DOHH2 (cell line): ENCODE results near the gene CDH4.
"Not testable (repeated sequence)": the region's sequence is repeated elsewhere in the genome, so short reads cannot be mapped to it uniquely, and the experiment has no call there.

Experiments used
- H3F3A ChIP-seq: fragments of 200-600 bp; sonication (generic), shearing (Covaris generic); 2 replicates; pipeline ENCODE4 v1.6.0; 2016; ENCODE audit warnings: antibody characterized with exemption, mild to moderate bottlenecking; ENCODE audit not compliant: control insufficient read depth, insufficient read depth
- H3K27ac ChIP-seq: fragments of 200-600 bp; sonication (generic); 2 replicates; pipeline ENCODE4 v1.5.1; 2014; ENCODE audit warnings: low read depth, mild to moderate bottlenecking, low read length, moderate library complexity
- H3K27me3 ChIP-seq: fragments of 200-600 bp; sonication (generic); 2 replicates; pipeline ENCODE4 v1.6.1; 2014; ENCODE audit warnings: mild to moderate bottlenecking, low read length, mixed read lengths; ENCODE audit not compliant: control insufficient read depth
- H3K36me3 ChIP-seq: fragments of 200-600 bp; sonication (generic); 2 replicates; pipeline ENCODE4 v1.6.1; 2014; ENCODE audit warnings: mild to moderate bottlenecking, low read length, moderate library complexity, mixed read lengths; ENCODE audit not compliant: control insufficient read depth
- H3K4me1 ChIP-seq: fragments of 200-600 bp; sonication (generic); 2 replicates; pipeline ENCODE4 v1.6.1; 2014; ENCODE audit warnings: mild to moderate bottlenecking, low read length, mixed read lengths; ENCODE audit not compliant: control insufficient read depth
- H3K4me2 ChIP-seq: fragments of 200-600 bp; sonication (generic); 2 replicates; pipeline ENCODE4 v1.6.0; 2014; ENCODE audit warnings: mild to moderate bottlenecking, low read length, moderate library complexity
- H3K4me3 ChIP-seq: fragments of 200-600 bp; sonication (generic); 2 replicates; pipeline ENCODE4 v1.5.1; 2014; ENCODE audit warnings: mild to moderate bottlenecking, low read length, mixed read lengths
- H3K79me2 ChIP-seq: fragments of 200-600 bp; sonication (generic); 2 replicates; pipeline ENCODE4 v1.6.1; 2014; ENCODE audit warnings: mild to moderate bottlenecking, low read length, mixed read lengths; ENCODE audit not compliant: control insufficient read depth
- H3K9me2 ChIP-seq: fragments of 200-600 bp; sonication (generic); replicated peaks from 2 replicates; pipeline ENCODE4 v1.6.1; 2014; ENCODE audit warnings: mild to moderate bottlenecking, low read length, mixed read lengths; ENCODE audit not compliant: control insufficient read depth
- H3K9me3 ChIP-seq: fragments of 200-600 bp; sonication (generic); 2 replicates; pipeline ENCODE4 v1.6.1; 2014; ENCODE audit warnings: antibody characterized with exemption, low read length, mixed read lengths; ENCODE audit not compliant: control insufficient read depth, insufficient read depth
- H4K20me1 ChIP-seq: fragments of 200-600 bp; sonication (generic); 2 replicates; pipeline ENCODE4 v1.6.0; 2014; ENCODE audit warnings: low read depth, mild to moderate bottlenecking, antibody characterized with exemption, low read length, moderate library complexity; ENCODE audit not compliant: control insufficient read depth, insufficient read depth
- EZH2phosphoT487 ChIP-seq: fragments of 200-600 bp; sonication (generic); IDR thresholded peaks from 2 replicates; pipeline ENCODE4 v1.6.1; 2017; ENCODE audit warnings: borderline replicate concordance, mild to moderate bottlenecking, antibody characterized with exemption, low read length, moderate library complexity, mixed read lengths
- TF ChIP-seq, protein P1 (sequence below): fragments of 200-600 bp; sonication (generic); IDR thresholded peaks from one replicate; pipeline ENCODE4 v1.5.1; 2014; ENCODE audit warnings: antibody characterized with exemption, mild to moderate bottlenecking, low read depth, low read length; ENCODE audit not compliant: poor library complexity, severe bottlenecking

Gene CDH4

GRCh38 chr20:61948056-61948455 lies 696.0 kb downstream of the CDH4 start:
- not testable (repeated sequence) for H3K79me2 ChIP-seq, H3K9me2 ChIP-seq, H3F3A ChIP-seq, H3K4me3 ChIP-seq, H4K20me1 ChIP-seq, H3K9me3 ChIP-seq, H3K4me2 ChIP-seq, H3K36me3 ChIP-seq, H3K27ac ChIP-seq, H3K4me1 ChIP-seq, H3K27me3 ChIP-seq

DNA sequence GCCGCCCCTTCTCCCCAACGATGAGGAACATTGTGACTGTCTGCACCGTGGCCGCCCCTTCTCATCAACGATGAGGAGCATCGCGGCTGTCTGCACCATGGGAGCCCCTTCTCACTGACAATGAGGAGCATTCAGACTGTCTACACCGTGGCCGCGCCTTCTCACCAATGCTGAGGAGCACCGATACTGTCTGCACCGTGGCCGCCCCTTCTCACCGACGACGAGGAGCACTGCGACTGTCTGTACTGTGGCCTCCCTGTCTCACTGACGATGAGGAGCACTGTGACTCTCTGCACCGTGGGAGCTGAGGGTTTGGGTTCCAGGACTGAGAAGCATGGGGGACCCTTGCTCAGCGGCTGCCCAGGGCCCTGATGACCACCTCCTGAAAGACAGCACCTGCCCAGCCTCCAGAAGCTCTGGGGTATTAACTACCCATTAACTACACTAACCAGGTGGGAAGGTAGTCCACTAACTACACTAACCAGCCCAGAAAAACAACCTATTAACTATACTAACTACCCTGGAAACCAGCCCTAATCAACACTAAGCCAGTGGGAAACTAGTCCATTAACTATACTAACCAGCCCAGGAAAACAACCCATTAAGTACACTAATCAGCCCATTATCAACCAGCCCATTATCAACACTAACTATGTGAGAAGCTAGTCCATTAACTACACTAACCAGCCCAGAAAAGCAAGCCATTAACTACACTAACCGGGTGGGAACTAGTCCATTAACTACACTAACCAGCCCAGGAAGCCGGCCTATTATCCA lies 696.7 kb downstream of the CDH4 start:
- Histone ChIP-seq H3K4me3 (no peak overlapping the region), H3K9me2 (no peaks in the 10 kb centered on the region), H3K9me3 (no peaks in the 10 kb centered on the region), H4K20me1 (no peaks in the 10 kb centered on the region), H3K79me2 (no peaks in the 10 kb centered on the region), H3K4me1 (no peaks in the 10 kb centered on the region), H3K27ac (no peak overlapping the region), H3K27me3 (no peaks in the 10 kb centered on the region), H3K4me2 (no peak overlapping the region), H3F3A (no peaks in the 10 kb centered on the region), H3K36me3 (no peaks in the 10 kb centered on the region)
- no peak for TF ChIP-seq EZH2phosphoT487
- TF ChIP-seq, protein P1, sequence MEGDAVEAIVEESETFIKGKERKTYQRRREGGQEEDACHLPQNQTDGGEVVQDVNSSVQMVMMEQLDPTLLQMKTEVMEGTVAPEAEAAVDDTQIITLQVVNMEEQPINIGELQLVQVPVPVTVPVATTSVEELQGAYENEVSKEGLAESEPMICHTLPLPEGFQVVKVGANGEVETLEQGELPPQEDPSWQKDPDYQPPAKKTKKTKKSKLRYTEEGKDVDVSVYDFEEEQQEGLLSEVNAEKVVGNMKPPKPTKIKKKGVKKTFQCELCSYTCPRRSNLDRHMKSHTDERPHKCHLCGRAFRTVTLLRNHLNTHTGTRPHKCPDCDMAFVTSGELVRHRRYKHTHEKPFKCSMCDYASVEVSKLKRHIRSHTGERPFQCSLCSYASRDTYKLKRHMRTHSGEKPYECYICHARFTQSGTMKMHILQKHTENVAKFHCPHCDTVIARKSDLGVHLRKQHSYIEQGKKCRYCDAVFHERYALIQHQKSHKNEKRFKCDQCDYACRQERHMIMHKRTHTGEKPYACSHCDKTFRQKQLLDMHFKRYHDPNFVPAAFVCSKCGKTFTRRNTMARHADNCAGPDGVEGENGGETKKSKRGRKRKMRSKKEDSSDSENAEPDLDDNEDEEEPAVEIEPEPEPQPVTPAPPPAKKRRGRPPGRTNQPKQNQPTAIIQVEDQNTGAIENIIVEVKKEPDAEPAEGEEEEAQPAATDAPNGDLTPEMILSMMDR = no peak

DNA sequence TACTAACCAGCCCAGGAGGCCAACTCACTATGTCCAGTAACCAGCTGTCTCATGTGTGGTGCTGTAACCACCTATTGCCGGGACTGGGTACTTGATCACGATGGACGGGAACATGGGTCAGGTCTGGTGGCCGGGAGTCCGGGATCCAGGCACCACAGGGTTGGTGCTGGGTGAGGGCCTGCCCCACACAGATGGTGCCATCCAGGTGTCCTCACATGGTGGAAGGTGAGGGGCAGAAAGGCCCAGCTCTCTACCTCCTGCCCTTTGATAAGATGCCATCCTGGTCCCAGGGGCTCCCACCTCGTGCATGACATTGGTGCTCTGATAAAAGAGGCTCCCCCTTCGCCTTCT lies 697.3 kb downstream of the CDH4 start:
- H3F3A ChIP-seq = no peaks in the 10 kb centered on the region
- no peaks in the 10 kb centered on the region for H3K27me3 ChIP-seq
- no peaks in the 10 kb centered on the region for H4K20me1 ChIP-seq
- H3K36me3 ChIP-seq = no peaks in the 10 kb centered on the region
- no peak overlapping the region for H3K27ac ChIP-seq
- TF ChIP-seq, protein P1 = no peak
- TF ChIP-seq EZH2phosphoT487 = no peak
- no peaks in the 10 kb centered on the region for H3K79me2 ChIP-seq
- H3K9me2 ChIP-seq = no peaks in the 10 kb centered on the region
- no peaks in the 10 kb centered on the region for H3K4me1 ChIP-seq
- H3K4me2 ChIP-seq = no peak overlapping the region
- no peaks in the 10 kb centered on the region for H3K9me3 ChIP-seq
- no peak overlapping the region for H3K4me3 ChIP-seq

GRCh38 chr20:61949714-61950640 lies 697.9 kb downstream of the CDH4 start:
- Histone ChIP-seq H3K4me3 (no peak overlapping the region), H3K27me3 (no peaks in the 10 kb centered on the region), H3K4me1 (no peaks in the 10 kb centered on the region), H4K20me1 (no peaks in the 10 kb centered on the region), H3K9me3 (no peaks in the 10 kb centered on the region), H3K27ac (no peak overlapping the region), H3K36me3 (no peaks in the 10 kb centered on the region), H3F3A (no peaks in the 10 kb centered on the region), H3K4me2 (no peak overlapping the region), H3K79me2 (no peaks in the 10 kb centered on the region), H3K9me2 (no peaks in the 10 kb centered on the region)
- TF ChIP-seq, protein P1 = no peak
- TF ChIP-seq EZH2phosphoT487 = no peak
